Activated CD8-positive, alpha-beta T cell treated with anti-CD3 and anti-CD28 coated beads, Interleukin-2, amount 10 ng/mL, durations not matched to agents 7 days and 5 days (primary cell): Measurements from ENCODE around the gene GPN1. TPM values are rescaled to one million over a fixed set of nuclear protein-coding genes. Genes with fewer than 3 reads are reported as not detected.

ENCODE experiments used
- total RNA-seq, 2 experiments: library from RNA; stranded (reverse); gene quantifications; one replicate each; pipeline ENCODE4 v1.2.3, GENCODE V29; 2021

The GPN1 gene
- total RNA-seq, 2 experiments from 2014 or later: 39.7 to 41.4 TPM

Other genes with a start within 250 kb of the GPN1 start
- 10 to 100 TPM; 11.8 to 13.3 TPM for gene ZNF513, start 248.3 kb upstream of the GPN1 start, total RNA-seq
- 100 to 1,000 TPM; 130 to 136 TPM for gene PPM1G, start 219.5 kb upstream of the GPN1 start, total RNA-seq
- gene NRBP1, start 200.4 kb upstream of the GPN1 start, total RNA-seq: 10 to 100 TPM; 91.2 to 91.3 TPM
- gene KRTCAP3, start 186.7 kb upstream of the GPN1 start, total RNA-seq: 1 to 10 TPM; 5.6 to 6.6 TPM
- gene IFT172, start 139.3 kb upstream of the GPN1 start, total RNA-seq: 10 to 100 TPM; 10.0 to 11.2 TPM
- not detected for gene FNDC4, start 133.8 kb upstream of the GPN1 start, total RNA-seq
- not detected for gene GCKR, start 132.2 kb upstream of the GPN1 start, total RNA-seq
- 10 to 100 TPM; 37.0 to 39.0 TPM for gene ZNF512, start 46.0 kb upstream of the GPN1 start, total RNA-seq
- 1 to 10 TPM; 1.5 to 1.6 TPM for gene CCDC121, start within 50 bp of the GPN1 start, total RNA-seq
- 10 to 100 TPM; 30.1 to 30.8 TPM for gene SUPT7L, start 34.6 kb downstream of the GPN1 start, total RNA-seq
- 10 to 100 TPM; 24.2 to 25.2 TPM for gene SLC4A1AP, start 34.8 kb downstream of the GPN1 start, total RNA-seq
- 10 to 100 TPM; 47.9 to 57.8 TPM for gene MRPL33, start 142.7 kb downstream of the GPN1 start, total RNA-seq